Retinal pigment epithelial cell (primary cell): Measurements from ENCODE around the gene THSD7B.
A peak's percentile ranks its signal among the peaks of the same experiment; 100 is the strongest.
"Not testable (repeated sequence)": the region's sequence is repeated elsewhere in the genome, so short reads cannot be mapped to it uniquely, and the experiment has no call there.

ENCODE experiments used
- DNase-seq: peaks from one replicate; pipeline ENCODE4 v3.0.0-alpha.2; 2010; ENCODE audit warnings: low read depth
- H3K4me3 ChIP-seq: 2 replicates; pipeline ENCODE4 v1.5.1; 2011; ENCODE audit warnings: mild to moderate bottlenecking, low read length, control low read depth, moderate library complexity
- CTCF ChIP-seq: conservative IDR thresholded peaks from 2 replicates; pipeline ENCODE4 v1.5.1; 2011; ENCODE audit warnings: low read depth, low read length, control low read depth, inconsistent platforms

THSD7B gene

GRCh38 chr2:137302957-137303356, 537.6 kb downstream of the THSD7B start:
- no peak for DNase-seq
- no peak for TF ChIP-seq CTCF
- no peak overlapping the region for H3K4me3 ChIP-seq

- no peak for TF ChIP-seq CTCF
- no peak overlapping the region for H3K4me3 ChIP-seq
- no peak for DNase-seq
Observed at GRCh38 chr2:137316075-137316474, 550.7 kb downstream of the THSD7B start.

GRCh38 chr2:137321566-137321965, 556.2 kb downstream of the THSD7B start:
- H3K4me3 ChIP-seq = no peak overlapping the region
- DNase-seq = no peak
- no peak for TF ChIP-seq CTCF

GRCh38 chr2:137331562-137331961, 566.2 kb downstream of the THSD7B start:
- not testable (repeated sequence) for H3K4me3 ChIP-seq, DNase-seq

- peak; percentile 34 for DNase-seq
- H3K4me3 ChIP-seq = no peak overlapping the region
- no peak for TF ChIP-seq CTCF
Observed at GRCh38 chr2:137333386-137334165, 568.2 kb downstream of the THSD7B start.

- no peak for DNase-seq
- TF ChIP-seq CTCF = no peak
- no peak overlapping the region for H3K4me3 ChIP-seq
Observed at GRCh38 chr2:137336067-137336466, 570.7 kb downstream of the THSD7B start.

GRCh38 chr2:137339051-137339450, 573.7 kb downstream of the THSD7B start:
- TF ChIP-seq CTCF = no peak

More at GRCh38 chr2:137339051-137339450, 573.7 kb downstream of the THSD7B start:
- no peak for DNase-seq
- no peak overlapping the region for H3K4me3 ChIP-seq
